H9 (cell line): ENCODE results near the gene OAF. TPM values are rescaled to one million over a fixed set of nuclear protein-coding genes. Genes with fewer than 3 reads are reported as not detected.

Source experiments
- DNase-seq: peaks from one replicate; pipeline ENCODE4 v3.0.0-alpha.2; 2017
- H2AFZ ChIP-seq: one replicate; pipeline ENCODE4 v1.6.1; 2013; ENCODE audit warnings: mild to moderate bottlenecking, low read length, control low read depth, moderate library complexity
- H2AK5ac ChIP-seq: 2 replicates; pipeline ENCODE4 v1.6.1; 2013; ENCODE audit warnings: low read length, control low read depth, mixed read lengths; ENCODE audit not compliant: insufficient read length
- H2BK120ac ChIP-seq: one replicate; pipeline ENCODE4 v1.6.1; 2013; ENCODE audit warnings: low read depth, mild to moderate bottlenecking, low read length, control low read depth, inconsistent platforms; ENCODE audit not compliant: poor library complexity, severe bottlenecking
- H2BK12ac ChIP-seq: 2 replicates; pipeline ENCODE4 v1.6.1; 2013; ENCODE audit warnings: low read length, control low read depth, mixed read lengths, low read depth; ENCODE audit not compliant: insufficient read length
- H2BK15ac ChIP-seq: 2 replicates; pipeline ENCODE4 v1.6.1; 2013; ENCODE audit warnings: low read depth, low read length, control low read depth
- H2BK20ac ChIP-seq: one replicate; pipeline ENCODE4 v1.6.1; 2013; ENCODE audit warnings: low read depth, mild to moderate bottlenecking, low read length, control low read depth, inconsistent platforms; ENCODE audit not compliant: poor library complexity, severe bottlenecking
- H2BK5ac ChIP-seq: 2 replicates; pipeline ENCODE4 v1.6.1; 2013; ENCODE audit warnings: low read length, control low read depth, mixed read lengths; ENCODE audit not compliant: insufficient read length
- H3K14ac ChIP-seq: 2 replicates; pipeline ENCODE4 v1.6.1; 2013; ENCODE audit warnings: low read length, control low read depth; ENCODE audit not compliant: insufficient read depth
- H3K18ac ChIP-seq: 2 replicates; pipeline ENCODE4 v1.6.1; 2013; ENCODE audit warnings: low read depth, mild to moderate bottlenecking, mixed read lengths, low read length, control low read depth; ENCODE audit not compliant: insufficient read length
- H3K23ac ChIP-seq: 2 replicates; pipeline ENCODE4 v1.6.1; 2013; ENCODE audit warnings: low read length, control low read depth, mixed read lengths, low read depth; ENCODE audit not compliant: insufficient read length
- H3K23me2 ChIP-seq: 2 replicates; pipeline ENCODE4 v1.6.1; 2013; ENCODE audit warnings: low read depth, mild to moderate bottlenecking, mixed read lengths, low read length, control low read depth; ENCODE audit not compliant: insufficient read length, poor library complexity, severe bottlenecking
- H3K27ac ChIP-seq: 2 replicates; pipeline ENCODE4 v1.5.1; 2013; ENCODE audit warnings: low read length, control low read depth, mixed read lengths, low read depth; ENCODE audit not compliant: insufficient read length
- H3K27me3 ChIP-seq: 2 replicates; pipeline ENCODE4 v1.6.1; 2013; ENCODE audit warnings: low read length, control low read depth, inconsistent platforms; ENCODE audit not compliant: insufficient read depth
- H3K4ac ChIP-seq: 2 replicates; pipeline ENCODE4 v1.6.1; 2013; ENCODE audit warnings: low read depth, mild to moderate bottlenecking, control low read depth, inconsistent platforms, low read length, moderate library complexity
- H3K4me1 ChIP-seq: 2 replicates; pipeline ENCODE4 v1.6.1; 2013; ENCODE audit warnings: low read length, control low read depth, inconsistent platforms; ENCODE audit not compliant: insufficient read depth
- H3K4me2 ChIP-seq: 2 replicates; pipeline ENCODE4 v1.6.1; 2013; ENCODE audit warnings: low read length, control low read depth, mixed read lengths; ENCODE audit not compliant: insufficient read length, insufficient read depth
- H3K56ac ChIP-seq: 2 replicates; pipeline ENCODE4 v1.6.1; 2013; ENCODE audit warnings: low read depth, mild to moderate bottlenecking, mixed read lengths, low read length, control low read depth; ENCODE audit not compliant: insufficient read length
- H3K79me1 ChIP-seq: 2 replicates; pipeline ENCODE4 v1.6.1; 2013; ENCODE audit warnings: low read depth, mild to moderate bottlenecking, moderate library complexity, low read length, control low read depth, inconsistent platforms; ENCODE audit not compliant: insufficient read depth, poor library complexity, severe bottlenecking
- H3K79me2 ChIP-seq: 2 replicates; pipeline ENCODE4 v1.6.1; 2013; ENCODE audit warnings: low read length, control low read depth, inconsistent platforms; ENCODE audit not compliant: insufficient read depth
- H3K9ac ChIP-seq: 2 replicates; pipeline ENCODE4 v1.6.1; 2013; ENCODE audit warnings: low read length, control low read depth, mixed read lengths; ENCODE audit not compliant: insufficient read length; ENCODE audit errors: extremely low read depth
- H3K9me3 ChIP-seq: one replicate; pipeline ENCODE4 v1.6.1; 2013; ENCODE audit warnings: low read depth, low read length, inconsistent platforms; ENCODE audit not compliant: control insufficient read depth
- H3T11ph ChIP-seq: one replicate; pipeline ENCODE4 v1.6.1; 2013; ENCODE audit warnings: mild to moderate bottlenecking, low read length, control low read depth, inconsistent platforms
- H4K20me1 ChIP-seq: one replicate; pipeline ENCODE4 v1.6.1; 2013; ENCODE audit not compliant: control insufficient read depth, insufficient read length, insufficient read depth
- H4K5ac ChIP-seq: 2 replicates; pipeline ENCODE4 v1.6.1; 2013; ENCODE audit warnings: low read depth, mild to moderate bottlenecking, mixed read lengths, low read length, control low read depth; ENCODE audit not compliant: insufficient read length
- H4K8ac ChIP-seq: replicated peaks from 2 replicates; pipeline ENCODE4 v1.6.1; 2013; ENCODE audit warnings: low read length, control low read depth, mixed read lengths, low read depth; ENCODE audit not compliant: insufficient read length
- H4K91ac ChIP-seq: 2 replicates; pipeline ENCODE4 v1.6.1; 2013; ENCODE audit warnings: low read depth, mild to moderate bottlenecking, moderate library complexity, mixed read lengths, low read length, control low read depth; ENCODE audit not compliant: insufficient read length
- H3K27ac Mint-ChIP-seq, 3 experiments: 2 replicates in 2 of 3; 3 replicates in 1 of 3; pipeline ENCODE4 v1.8.0; 2020 to 2021; ENCODE audit warnings: mixed read lengths in 3 of 3, mild to moderate bottlenecking in 1 of 3, moderate library complexity in 1 of 3
- H3K27me3 Mint-ChIP-seq: 2 replicates; pipeline ENCODE4 v1.8.0; 2021; ENCODE audit warnings: low read depth, mild to moderate bottlenecking, moderate library complexity, mixed read lengths
- H3K36me3 Mint-ChIP-seq, 3 experiments: 2 replicates in 2 of 3; 3 replicates in 1 of 3; pipeline ENCODE4 v1.8.0; 2020 to 2021; ENCODE audit warnings: low read depth in 3 of 3, mixed read lengths in 3 of 3; ENCODE audit not compliant: insufficient read depth in 1 of 3
- H3K4me1 Mint-ChIP-seq, 2 experiments: 2 replicates each; pipeline ENCODE4 v1.8.0; 2020; ENCODE audit warnings: mixed read lengths in 2 of 2
- H3K4me3 Mint-ChIP-seq, 2 experiments: 2 replicates in 1 of 2; 3 replicates in 1 of 2; pipeline ENCODE4 v1.8.0; 2020 to 2021; ENCODE audit warnings: mild to moderate bottlenecking in 2 of 2, mixed read lengths in 2 of 2, moderate library complexity in 1 of 2
- H3K9me3 Mint-ChIP-seq, 2 experiments: 2 replicates in 1 of 2; 3 replicates in 1 of 2; pipeline ENCODE4 v1.8.0; 2020; ENCODE audit warnings: mild to moderate bottlenecking in 2 of 2, mixed read lengths in 2 of 2, moderate library complexity in 1 of 2
- WGBS: extraction: QIAGEN DNeasy Blood & Tissue Kit; methylation state at CpG from one replicate; pipeline ENCODE4 v1.1.7; 2013; ENCODE audit warnings: missing lambda C conversion rate, low lambda C conversion rate, mixed read lengths; ENCODE audit not compliant: insufficient read length; ENCODE audit errors: extremely low coverage; 5-methylcytosine and 5-hydroxymethylcytosine counted together
- total RNA-seq: library from RNA; stranded (reverse); gene quantifications from 2 replicates; pipeline ENCODE4 v1.2.1, GENCODE V29; 2021
- TF ChIP-seq, protein P1 (sequence below): fragments of 200-600 bp; sonication (generic); conservative IDR thresholded peaks from 3 replicates; pipeline ENCODE4 v1.8.0; 2021; ENCODE audit warnings: antibody characterized with exemption, mild to moderate bottlenecking

OAF gene
- total RNA-seq, 1 experiment from 2014 or later = 1.1 TPM

DNA sequence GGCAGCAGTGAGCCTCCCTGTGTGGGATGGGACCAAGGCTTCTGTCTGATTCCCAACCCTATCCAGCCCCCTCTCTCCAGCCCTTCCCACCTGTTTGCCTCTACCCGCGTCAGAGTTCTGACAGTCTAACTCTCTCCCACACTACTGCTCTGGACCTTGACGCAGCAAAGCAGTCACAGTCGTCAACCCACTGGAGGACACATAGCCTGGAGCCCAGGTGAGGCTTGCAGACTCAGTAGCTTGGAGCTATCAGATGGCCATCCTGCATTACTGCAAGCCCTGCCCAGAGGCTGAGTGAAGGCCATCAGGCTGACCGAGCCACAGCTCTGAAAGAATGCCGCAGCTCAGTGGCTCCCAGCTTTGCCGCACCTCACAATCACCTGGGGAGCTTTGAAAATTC lies 3.7 kb downstream of the OAF start:
- Histone ChIP-seq H2AFZ (no peak overlapping the region), H2BK5ac (no peak overlapping the region), H3K4ac (no peak overlapping the region), H3K23ac (no peak overlapping the region), H4K20me1 (no peaks in the 10 kb centered on the region), H3K9me3 (no peaks in the 10 kb centered on the region), H3K79me2 (no peaks in the 10 kb centered on the region), H3K18ac (no peak overlapping the region), H2BK120ac (no peak overlapping the region), H3K79me1 (no peaks in the 10 kb centered on the region), H4K91ac (no peak overlapping the region), H2BK15ac (no peak overlapping the region), H3T11ph (no peak overlapping the region), H2BK12ac (no peak overlapping the region), H2AK5ac (no peak overlapping the region), H3K4me2 (no peak overlapping the region), H3K14ac (no peak overlapping the region), H4K5ac (no peak overlapping the region), H3K56ac (no peak overlapping the region), H3K27ac (no peak overlapping the region), H3K27me3 (peaks cover 59% of the 10 kb centered on the region), H3K4me1 (no peaks in the 10 kb centered on the region), H3K9ac (no peak overlapping the region), H3K23me2 (peaks cover 11% of the 10 kb centered on the region), H4K8ac (no peak overlapping the region), H2BK20ac (no peak overlapping the region)
- Mint-ChIP-seq H3K27ac (no peak overlapping the region), H3K9me3 (no peaks in the 10 kb centered on the region), H3K36me3 (no peaks in the 10 kb centered on the region), H3K4me3 (no peak overlapping the region), H3K4me1 (peaks cover 31 to 45% of the 10 kb centered on the region in 2 experiments), H3K27me3 (peaks cover 96% of the 10 kb centered on the region)
- WGBS = no CpG with 5 or more reads among the region's 7 CpGs
- DNase-seq = no peak
- TF ChIP-seq, protein P1, sequence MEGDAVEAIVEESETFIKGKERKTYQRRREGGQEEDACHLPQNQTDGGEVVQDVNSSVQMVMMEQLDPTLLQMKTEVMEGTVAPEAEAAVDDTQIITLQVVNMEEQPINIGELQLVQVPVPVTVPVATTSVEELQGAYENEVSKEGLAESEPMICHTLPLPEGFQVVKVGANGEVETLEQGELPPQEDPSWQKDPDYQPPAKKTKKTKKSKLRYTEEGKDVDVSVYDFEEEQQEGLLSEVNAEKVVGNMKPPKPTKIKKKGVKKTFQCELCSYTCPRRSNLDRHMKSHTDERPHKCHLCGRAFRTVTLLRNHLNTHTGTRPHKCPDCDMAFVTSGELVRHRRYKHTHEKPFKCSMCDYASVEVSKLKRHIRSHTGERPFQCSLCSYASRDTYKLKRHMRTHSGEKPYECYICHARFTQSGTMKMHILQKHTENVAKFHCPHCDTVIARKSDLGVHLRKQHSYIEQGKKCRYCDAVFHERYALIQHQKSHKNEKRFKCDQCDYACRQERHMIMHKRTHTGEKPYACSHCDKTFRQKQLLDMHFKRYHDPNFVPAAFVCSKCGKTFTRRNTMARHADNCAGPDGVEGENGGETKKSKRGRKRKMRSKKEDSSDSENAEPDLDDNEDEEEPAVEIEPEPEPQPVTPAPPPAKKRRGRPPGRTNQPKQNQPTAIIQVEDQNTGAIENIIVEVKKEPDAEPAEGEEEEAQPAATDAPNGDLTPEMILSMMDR = no peak
